ENCODE data around the gene FAM53B.

The FAM53B gene

DNA sequence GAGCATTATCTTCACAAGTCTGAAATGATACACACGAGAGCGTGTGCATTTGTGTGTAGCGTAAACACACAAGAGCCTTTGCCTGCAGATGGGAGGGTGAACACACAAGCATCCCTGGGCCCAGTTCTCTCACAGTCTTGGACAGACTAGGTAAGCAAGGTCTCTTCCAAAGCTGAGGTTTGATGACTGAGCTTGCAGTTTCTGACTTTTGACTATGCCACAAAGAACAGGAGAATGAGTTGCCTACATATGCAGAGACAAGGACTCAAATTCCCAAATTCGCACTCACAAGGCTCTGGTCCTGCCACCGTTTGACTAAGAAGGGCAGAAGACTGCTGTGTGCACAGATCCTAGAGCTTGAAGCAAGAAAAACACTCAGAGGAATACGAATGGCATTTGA is 55.8 kb downstream of the FAM53B start:
- no peak for ATAC-seq
- TF ChIP-seq RARB (CRISPR knock-in tag; IDR thresholded peaks at IDR 0.05) = no peak
- TF ChIP-seq, protein P1, sequence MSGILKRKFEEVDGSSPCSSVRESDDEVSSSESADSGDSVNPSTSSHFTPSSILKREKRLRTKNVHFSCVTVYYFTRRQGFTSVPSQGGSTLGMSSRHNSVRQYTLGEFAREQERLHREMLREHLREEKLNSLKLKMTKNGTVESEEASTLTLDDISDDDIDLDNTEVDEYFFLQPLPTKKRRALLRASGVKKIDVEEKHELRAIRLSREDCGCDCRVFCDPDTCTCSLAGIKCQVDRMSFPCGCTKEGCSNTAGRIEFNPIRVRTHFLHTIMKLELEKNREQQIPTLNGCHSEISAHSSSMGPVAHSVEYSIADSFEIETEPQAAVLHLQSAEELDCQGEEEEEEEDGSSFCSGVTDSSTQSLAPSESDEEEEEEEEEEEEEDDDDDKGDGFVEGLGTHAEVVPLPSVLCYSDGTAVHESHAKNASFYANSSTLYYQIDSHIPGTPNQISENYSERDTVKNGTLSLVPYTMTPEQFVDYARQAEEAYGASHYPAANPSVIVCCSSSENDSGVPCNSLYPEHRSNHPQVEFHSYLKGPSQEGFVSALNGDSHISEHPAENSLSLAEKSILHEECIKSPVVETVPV (CRISPR knock-in tag; IDR thresholded peaks at IDR 0.05) = no peak
- TF ChIP-seq, protein P2, sequence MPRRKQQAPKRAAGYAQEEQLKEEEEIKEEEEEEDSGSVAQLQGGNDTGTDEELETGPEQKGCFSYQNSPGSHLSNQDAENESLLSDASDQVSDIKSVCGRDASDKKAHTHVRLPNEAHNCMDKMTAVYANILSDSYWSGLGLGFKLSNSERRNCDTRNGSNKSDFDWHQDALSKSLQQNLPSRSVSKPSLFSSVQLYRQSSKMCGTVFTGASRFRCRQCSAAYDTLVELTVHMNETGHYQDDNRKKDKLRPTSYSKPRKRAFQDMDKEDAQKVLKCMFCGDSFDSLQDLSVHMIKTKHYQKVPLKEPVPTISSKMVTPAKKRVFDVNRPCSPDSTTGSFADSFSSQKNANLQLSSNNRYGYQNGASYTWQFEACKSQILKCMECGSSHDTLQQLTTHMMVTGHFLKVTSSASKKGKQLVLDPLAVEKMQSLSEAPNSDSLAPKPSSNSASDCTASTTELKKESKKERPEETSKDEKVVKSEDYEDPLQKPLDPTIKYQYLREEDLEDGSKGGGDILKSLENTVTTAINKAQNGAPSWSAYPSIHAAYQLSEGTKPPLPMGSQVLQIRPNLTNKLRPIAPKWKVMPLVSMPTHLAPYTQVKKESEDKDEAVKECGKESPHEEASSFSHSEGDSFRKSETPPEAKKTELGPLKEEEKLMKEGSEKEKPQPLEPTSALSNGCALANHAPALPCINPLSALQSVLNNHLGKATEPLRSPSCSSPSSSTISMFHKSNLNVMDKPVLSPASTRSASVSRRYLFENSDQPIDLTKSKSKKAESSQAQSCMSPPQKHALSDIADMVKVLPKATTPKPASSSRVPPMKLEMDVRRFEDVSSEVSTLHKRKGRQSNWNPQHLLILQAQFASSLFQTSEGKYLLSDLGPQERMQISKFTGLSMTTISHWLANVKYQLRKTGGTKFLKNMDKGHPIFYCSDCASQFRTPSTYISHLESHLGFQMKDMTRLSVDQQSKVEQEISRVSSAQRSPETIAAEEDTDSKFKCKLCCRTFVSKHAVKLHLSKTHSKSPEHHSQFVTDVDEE (CRISPR knock-in tag; IDR thresholded peaks at IDR 0.05) = no peak
- no peak for TF ChIP-seq ZFP30 (CRISPR knock-in tag; IDR thresholded peaks at IDR 0.05)
- TF ChIP-seq TOX (CRISPR knock-in tag; IDR thresholded peaks at IDR 0.05; ENCODE audit: borderline replicate concordance) = no peak
- TF ChIP-seq ZNF70 (CRISPR knock-in tag; IDR thresholded peaks at IDR 0.05) = no peak
- TF ChIP-seq OSR1 (CRISPR knock-in tag; IDR thresholded peaks at IDR 0.05) = no peak
- no peak for TF ChIP-seq PPARA (CRISPR knock-in tag; IDR thresholded peaks at IDR 0.05; ENCODE audit: borderline replicate concordance)
- TF ChIP-seq ARNTL (CRISPR knock-in tag; IDR thresholded peaks at IDR 0.05; ENCODE audit: borderline replicate concordance, low read depth) = no peak
- TF ChIP-seq, protein P3, sequence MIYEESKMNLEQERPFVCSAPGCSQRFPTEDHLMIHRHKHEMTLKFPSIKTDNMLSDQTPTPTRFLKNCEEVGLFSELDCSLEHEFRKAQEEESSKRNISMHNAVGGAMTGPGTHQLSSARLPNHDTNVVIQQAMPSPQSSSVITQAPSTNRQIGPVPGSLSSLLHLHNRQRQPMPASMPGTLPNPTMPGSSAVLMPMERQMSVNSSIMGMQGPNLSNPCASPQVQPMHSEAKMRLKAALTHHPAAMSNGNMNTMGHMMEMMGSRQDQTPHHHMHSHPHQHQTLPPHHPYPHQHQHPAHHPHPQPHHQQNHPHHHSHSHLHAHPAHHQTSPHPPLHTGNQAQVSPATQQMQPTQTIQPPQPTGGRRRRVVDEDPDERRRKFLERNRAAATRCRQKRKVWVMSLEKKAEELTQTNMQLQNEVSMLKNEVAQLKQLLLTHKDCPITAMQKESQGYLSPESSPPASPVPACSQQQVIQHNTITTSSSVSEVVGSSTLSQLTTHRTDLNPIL (CRISPR knock-in tag; IDR thresholded peaks at IDR 0.05; ENCODE audit: low read depth) = no peak
- TF ChIP-seq SNAI2 (CRISPR knock-in tag; IDR thresholded peaks at IDR 0.05) = no peak
- TF ChIP-seq ZNF8 (CRISPR knock-in tag; IDR thresholded peaks at IDR 0.05) = no peak
- no peak for TF ChIP-seq GLIS3 (CRISPR knock-in tag; IDR thresholded peaks at IDR 0.05)

- TF ChIP-seq CSDC2 (CRISPR knock-in tag; IDR thresholded peaks at IDR 0.05) (no peak), RARB (CRISPR knock-in tag; IDR thresholded peaks at IDR 0.05) (no peak), BACH2 (CRISPR knock-in tag; IDR thresholded peaks at IDR 0.05; ENCODE audit: borderline replicate concordance) (no peak), ZNF565 (CRISPR knock-in tag; conservative IDR thresholded peaks at IDR 0.05; ENCODE audit: low read depth) (no peak), TCF4 (CRISPR knock-in tag; IDR thresholded peaks at IDR 0.05; ENCODE audit: borderline replicate concordance) (no peak), ZFP3 (CRISPR knock-in tag; IDR thresholded peaks at IDR 0.05) (no peak), ZNF8 (CRISPR knock-in tag; IDR thresholded peaks at IDR 0.05) (no peak), ZFP30 (CRISPR knock-in tag; IDR thresholded peaks at IDR 0.05) (no peak), ISL1 (CRISPR knock-in tag; IDR thresholded peaks at IDR 0.05) (no peak), ESRRG (CRISPR knock-in tag; IDR thresholded peaks at IDR 0.05) (no peak), ZNF70 (CRISPR knock-in tag; IDR thresholded peaks at IDR 0.05) (no peak), ZC3H10 (CRISPR knock-in tag; IDR thresholded peaks at IDR 0.05) (no peak), GLIS3 (CRISPR knock-in tag; IDR thresholded peaks at IDR 0.05) (no peak)
- TF ChIP-seq, protein P4, sequence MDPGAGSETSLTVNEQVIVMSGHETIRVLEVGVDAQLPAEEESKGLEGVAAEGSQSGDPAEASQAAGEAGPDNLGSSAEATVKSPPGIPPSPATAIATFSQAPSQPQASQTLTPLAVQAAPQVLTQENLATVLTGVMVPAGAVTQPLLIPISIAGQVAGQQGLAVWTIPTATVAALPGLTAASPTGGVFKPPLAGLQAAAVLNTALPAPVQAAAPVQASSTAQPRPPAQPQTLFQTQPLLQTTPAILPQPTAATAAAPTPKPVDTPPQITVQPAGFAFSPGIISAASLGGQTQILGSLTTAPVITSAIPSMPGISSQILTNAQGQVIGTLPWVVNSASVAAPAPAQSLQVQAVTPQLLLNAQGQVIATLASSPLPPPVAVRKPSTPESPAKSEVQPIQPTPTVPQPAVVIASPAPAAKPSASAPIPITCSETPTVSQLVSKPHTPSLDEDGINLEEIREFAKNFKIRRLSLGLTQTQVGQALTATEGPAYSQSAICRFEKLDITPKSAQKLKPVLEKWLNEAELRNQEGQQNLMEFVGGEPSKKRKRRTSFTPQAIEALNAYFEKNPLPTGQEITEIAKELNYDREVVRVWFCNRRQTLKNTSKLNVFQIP (CRISPR knock-in tag; IDR thresholded peaks at IDR 0.05; ENCODE audit: borderline replicate concordance, low read depth) = no peak
- TF ChIP-seq, protein P2 (CRISPR knock-in tag; IDR thresholded peaks at IDR 0.05) = no peak
- TF ChIP-seq, protein P1 (CRISPR knock-in tag; IDR thresholded peaks at IDR 0.05) = no peak
- no peak for ATAC-seq
Observed at GRCh38 chr10:124686707-124687376, 57.3 kb downstream of the FAM53B start.

All from SK-N-SH treated with all-trans-retinoic acid at 6 μM for 48 hours (cell line).